ENCODE results near the gene CTAG1A. TPM values are rescaled to one million over a fixed set of nuclear protein-coding genes. Genes with fewer than 3 reads are reported as not detected.
"Not testable (repeated sequence)": the region's sequence is repeated elsewhere in the genome, so short reads cannot be mapped to it uniquely, and the experiment has no call there.

CTAG1A gene
- total RNA-seq, 3 donors from 2014 or later (not counting 1 experiment from before 2014, with no cell fraction given) = not detected

DNA sequence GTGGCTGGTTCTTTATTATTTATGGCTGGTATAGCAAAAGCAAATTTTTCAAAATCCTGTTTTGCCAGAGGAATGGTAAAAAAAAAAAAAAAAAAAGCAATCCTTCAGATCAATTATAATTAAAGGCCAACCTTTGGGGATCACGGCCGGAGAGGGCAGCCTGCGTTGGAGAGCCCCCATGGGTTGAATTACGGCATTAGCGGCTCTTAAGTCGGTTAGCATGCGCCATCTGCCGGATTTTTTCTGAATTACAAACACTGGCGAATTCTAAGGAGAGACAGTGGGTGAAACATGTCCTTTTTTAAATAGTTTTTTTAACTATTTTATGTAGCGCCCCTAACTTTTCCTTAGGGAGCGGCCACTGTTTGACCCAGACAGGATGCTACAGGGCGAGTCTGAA, 28.7 kb downstream of the CTAG1A start:
- H3K27ac Mint-ChIP-seq; intact Hi-C loops (cut with micrococcal nuclease); H3K27me3 Mint-ChIP-seq (ENCODE audit: low read depth in 2 of 2); H3K4me1 Mint-ChIP-seq; H3K4me3 Mint-ChIP-seq; H3K9me3 Mint-ChIP-seq; H3K27ac ChIP-seq (ENCODE audit: low read length); H3K36me3 ChIP-seq (ENCODE audit: control insufficient read depth, insufficient read depth, low read length); H3K4me1 ChIP-seq (ENCODE audit: control insufficient read depth, insufficient read depth, low read length); H3K4me3 ChIP-seq (ENCODE audit: low read length); H3K9me3 ChIP-seq (ENCODE audit: control insufficient read depth, insufficient read depth, low read length); H3K27me3 ChIP-seq (ENCODE audit: control insufficient read depth, insufficient read depth, low read length); H3K36me3 Mint-ChIP-seq; DNase-seq: not testable (repeated sequence)
- peak in 2 of 3 donors; percentile 34 to 52 for ATAC-seq
- no CpG with 5 or more reads among the region's 12 CpGs for WGBS (ENCODE audit: insufficient coverage)

DNA sequence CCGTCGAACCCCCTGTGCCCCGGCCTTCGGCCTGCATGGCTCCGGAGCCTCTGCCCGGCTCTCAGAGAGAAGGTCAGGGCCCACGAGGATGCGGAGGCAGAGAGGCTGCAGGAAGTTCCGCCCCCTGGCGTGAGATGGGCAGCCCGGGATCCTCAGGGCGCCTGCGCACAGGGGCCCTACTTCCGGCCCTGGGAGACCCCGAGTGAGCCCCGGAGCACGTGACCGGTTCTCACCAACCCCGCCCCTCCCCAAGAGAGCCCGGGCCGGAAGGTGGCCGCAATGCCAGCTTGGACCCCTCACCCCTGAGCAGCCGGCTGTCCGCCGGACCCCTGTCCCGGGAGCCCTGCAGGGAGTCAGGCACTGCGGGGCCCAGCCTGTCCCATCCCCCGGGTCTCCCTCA, 34.2 kb downstream of the CTAG1A start, which contains the start of gene CTAG1B:
Gene CTAG1B, minus strand, starts transcription at position 101 of the 400 bp plus-strand sequence. Its CDS starts 64 bp downstream, at position 37.
- H3K4me1 ChIP-seq (ENCODE audit: control insufficient read depth, insufficient read depth, low read length); DNase-seq; H3K4me3 ChIP-seq (ENCODE audit: low read length); H3K27ac ChIP-seq (ENCODE audit: low read length); ATAC-seq; H3K27me3 ChIP-seq (ENCODE audit: control insufficient read depth, insufficient read depth, low read length); H3K9me3 ChIP-seq (ENCODE audit: control insufficient read depth, insufficient read depth, low read length); H3K9me3 Mint-ChIP-seq; H3K27me3 Mint-ChIP-seq (ENCODE audit: low read depth in 2 of 2); H3K4me3 Mint-ChIP-seq; H3K27ac Mint-ChIP-seq; H3K4me1 Mint-ChIP-seq; H3K36me3 ChIP-seq (ENCODE audit: control insufficient read depth, insufficient read depth, low read length); H3K36me3 Mint-ChIP-seq; intact Hi-C loops (cut with micrococcal nuclease): not testable (repeated sequence)
- WGBS (ENCODE audit: insufficient coverage) = no CpG with 5 or more reads among the region's 28 CpGs

DNA sequence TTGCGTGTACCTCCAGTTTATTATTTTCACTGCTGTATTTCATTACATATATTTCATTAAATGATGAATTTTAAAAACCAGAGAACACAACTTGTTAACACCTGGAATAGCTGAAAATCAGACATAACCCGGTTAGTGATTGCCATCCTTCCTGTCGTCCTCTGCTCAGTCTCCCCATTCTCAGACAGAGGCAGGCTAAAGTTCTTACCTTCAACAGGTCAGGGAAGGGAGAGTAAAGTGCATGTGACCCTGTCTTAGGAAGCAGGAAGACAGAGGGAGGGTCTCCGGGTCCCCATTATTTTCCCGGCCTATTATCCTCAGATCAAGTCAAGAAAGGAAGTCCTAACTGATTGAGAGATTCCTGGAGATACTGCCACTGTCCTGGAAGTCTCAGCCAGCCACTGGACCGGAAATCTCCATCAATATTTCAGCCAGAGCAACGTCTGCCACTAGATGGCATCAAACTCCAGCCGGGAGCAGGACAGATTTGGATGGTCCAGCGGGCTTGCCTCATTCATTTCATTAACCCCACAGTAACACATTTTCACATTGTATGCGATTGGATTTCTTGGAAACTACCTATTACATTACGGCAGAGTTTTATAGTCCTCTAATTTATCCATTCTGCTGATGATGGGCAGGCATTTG, 36.0 kb downstream of the CTAG1A start:
- H3K4me3 ChIP-seq (ENCODE audit: low read length); H3K4me3 Mint-ChIP-seq; H3K9me3 Mint-ChIP-seq; H3K27ac Mint-ChIP-seq; intact Hi-C loops (cut with micrococcal nuclease); H3K4me1 ChIP-seq (ENCODE audit: control insufficient read depth, insufficient read depth, low read length); H3K27me3 Mint-ChIP-seq (ENCODE audit: low read depth in 2 of 2); H3K36me3 ChIP-seq (ENCODE audit: control insufficient read depth, insufficient read depth, low read length); H3K4me1 Mint-ChIP-seq; H3K36me3 Mint-ChIP-seq; DNase-seq; H3K27ac ChIP-seq (ENCODE audit: low read length); H3K27me3 ChIP-seq (ENCODE audit: control insufficient read depth, insufficient read depth, low read length); H3K9me3 ChIP-seq (ENCODE audit: control insufficient read depth, insufficient read depth, low read length): not testable (repeated sequence)
- ATAC-seq = peak in 2 of 3 donors; percentile 42 to 44
- WGBS (ENCODE audit: insufficient coverage) = no CpG with 5 or more reads among the region's 11 CpGs

DNA sequence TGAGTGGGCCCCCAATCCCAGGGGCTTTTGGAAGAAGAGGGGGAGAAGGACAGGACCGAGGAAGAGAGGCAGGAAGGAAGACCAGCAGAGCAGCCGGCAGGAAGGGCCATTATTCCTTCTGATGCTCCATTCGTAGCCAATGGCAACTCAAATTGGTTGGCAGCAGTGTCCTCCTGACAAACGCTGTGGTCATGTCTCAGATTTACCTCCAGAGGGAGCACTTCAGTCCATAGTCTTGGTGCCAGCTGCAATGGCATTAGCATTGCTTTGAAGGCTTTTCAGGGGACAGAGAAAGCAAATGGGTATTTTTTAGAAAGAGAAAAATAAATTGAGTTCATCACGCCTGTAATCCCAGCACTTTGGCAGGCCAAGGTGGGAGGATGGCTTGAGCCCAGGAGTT, 44.0 kb downstream of the CTAG1A start:
- H3K27ac ChIP-seq (ENCODE audit: low read length); H3K27me3 Mint-ChIP-seq (ENCODE audit: low read depth in 2 of 2); intact Hi-C loops (cut with micrococcal nuclease); H3K4me3 ChIP-seq (ENCODE audit: low read length); H3K9me3 Mint-ChIP-seq; H3K4me3 Mint-ChIP-seq; H3K36me3 ChIP-seq (ENCODE audit: control insufficient read depth, insufficient read depth, low read length); H3K27me3 ChIP-seq (ENCODE audit: control insufficient read depth, insufficient read depth, low read length); H3K4me1 ChIP-seq (ENCODE audit: control insufficient read depth, insufficient read depth, low read length); H3K36me3 Mint-ChIP-seq; H3K4me1 Mint-ChIP-seq; H3K9me3 ChIP-seq (ENCODE audit: control insufficient read depth, insufficient read depth, low read length); H3K27ac Mint-ChIP-seq; DNase-seq: not testable (repeated sequence)
- no CpG with 5 or more reads among the region's 5 CpGs for whole genome bisulfite sequencing (ENCODE audit: insufficient coverage)
- peak; percentile 61 to 84 (median 75) for ATAC-seq

DNA sequence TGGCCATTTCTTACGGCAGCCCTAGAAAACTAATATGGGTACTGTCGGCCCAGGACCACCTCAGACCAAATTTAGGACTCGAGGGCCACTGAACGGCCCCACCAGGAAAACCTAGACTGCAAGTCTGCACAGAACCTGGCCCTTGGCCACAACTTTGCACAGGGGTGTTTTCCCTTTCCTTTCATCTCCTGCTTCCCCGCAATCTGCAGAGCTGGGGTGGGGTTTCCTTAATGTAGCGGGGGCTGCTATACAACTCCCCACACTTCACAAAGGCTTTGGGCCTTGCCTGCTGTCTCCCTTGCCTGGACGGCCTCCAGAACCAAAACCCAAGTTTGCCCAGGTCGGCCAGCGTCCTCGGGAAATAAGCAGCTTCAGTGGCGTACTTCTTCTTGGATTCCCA, 46.0 kb downstream of the CTAG1A start:
- ATAC-seq; H3K9me3 Mint-ChIP-seq; H3K27me3 ChIP-seq (ENCODE audit: control insufficient read depth, insufficient read depth, low read length); H3K27ac ChIP-seq (ENCODE audit: low read length); H3K27ac Mint-ChIP-seq; H3K4me3 Mint-ChIP-seq; H3K36me3 Mint-ChIP-seq; H3K36me3 ChIP-seq (ENCODE audit: control insufficient read depth, insufficient read depth, low read length); H3K4me3 ChIP-seq (ENCODE audit: low read length); DNase-seq; H3K9me3 ChIP-seq (ENCODE audit: control insufficient read depth, insufficient read depth, low read length); H3K4me1 ChIP-seq (ENCODE audit: control insufficient read depth, insufficient read depth, low read length); intact Hi-C loops (cut with micrococcal nuclease); H3K27me3 Mint-ChIP-seq (ENCODE audit: low read depth in 2 of 2); H3K4me1 Mint-ChIP-seq: not testable (repeated sequence)
- no CpG with 5 or more reads among the region's 11 CpGs for WGBS (ENCODE audit: insufficient coverage)

DNA sequence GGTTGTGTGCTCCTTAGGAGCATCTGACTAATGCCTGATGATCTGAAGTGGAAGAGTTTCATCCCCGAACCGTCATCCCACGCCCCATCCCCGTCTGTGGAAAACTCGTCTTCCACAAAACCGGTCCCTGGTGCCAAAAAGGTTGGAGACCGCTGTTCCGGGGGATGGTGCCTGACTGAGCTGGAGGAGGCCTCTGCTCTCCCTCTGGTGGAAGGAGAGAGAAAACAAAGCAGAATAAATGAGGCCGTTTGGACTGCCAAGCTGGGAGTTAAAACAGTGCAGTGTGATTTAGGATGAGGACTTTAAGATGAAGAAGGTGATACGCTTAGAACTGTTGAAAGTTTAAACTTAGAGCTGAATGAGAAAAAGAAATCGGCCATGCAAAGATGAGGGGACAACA, 48.7 kb downstream of the CTAG1A start:
- H3K9me3 ChIP-seq (ENCODE audit: control insufficient read depth, insufficient read depth, low read length); H3K36me3 Mint-ChIP-seq; H3K4me1 Mint-ChIP-seq; intact Hi-C loops (cut with micrococcal nuclease); H3K27me3 ChIP-seq (ENCODE audit: control insufficient read depth, insufficient read depth, low read length); H3K27me3 Mint-ChIP-seq (ENCODE audit: low read depth in 2 of 2); H3K4me1 ChIP-seq (ENCODE audit: control insufficient read depth, insufficient read depth, low read length); DNase-seq; H3K4me3 Mint-ChIP-seq; H3K27ac Mint-ChIP-seq; H3K36me3 ChIP-seq (ENCODE audit: control insufficient read depth, insufficient read depth, low read length); ATAC-seq; H3K9me3 Mint-ChIP-seq; H3K27ac ChIP-seq (ENCODE audit: low read length); H3K4me3 ChIP-seq (ENCODE audit: low read length): not testable (repeated sequence)
- no CpG with 5 or more reads among the region's 11 CpGs for WGBS (ENCODE audit: insufficient coverage)

Other genes starting within 250 kb of the CTAG1A start
- 1,000 to 10,000 TPM; 2,872 to 3,483 (median 2,927) TPM for gene FLNA, start 210.5 kb upstream of the CTAG1A start, total RNA-seq
- 100 to 1,000 TPM; 141 to 175 (median 152) TPM for gene EMD, start 205.8 kb upstream of the CTAG1A start, total RNA-seq
- gene RPL10, start 186.8 kb upstream of the CTAG1A start, total RNA-seq = 1,000 to 10,000 TPM; 2,249 to 2,456 (median 2,324) TPM
- 10 to 100 TPM; 16.7 to 19.6 (median 16.8) TPM for gene DNASE1L1, start 175.9 kb upstream of the CTAG1A start, total RNA-seq
- gene TAFAZZIN, start 173.6 kb upstream of the CTAG1A start, total RNA-seq = 10 to 100 TPM; 67.3 to 87.2 (median 67.7) TPM
- gene ATP6AP1, start 156.5 kb upstream of the CTAG1A start, total RNA-seq = 10 to 100 TPM; 62.4 to 71.7 (median 65.9) TPM
- 100 to 1,000 TPM; 138 to 174 (median 140) TPM for gene GDI1, start 148.0 kb upstream of the CTAG1A start, total RNA-seq
- gene FAM50A, start 141.0 kb upstream of the CTAG1A start, total RNA-seq = 10 to 100 TPM; 48.9 to 63.2 (median 54.1) TPM
- 10 to 100 TPM; 20.8 to 34.3 (median 32.2) TPM for gene PLXNA3, start 126.9 kb upstream of the CTAG1A start, total RNA-seq
- 10 to 100 TPM; 10.8 to 12.5 (median 10.9) TPM for gene LAGE3, start 105.9 kb upstream of the CTAG1A start, total RNA-seq
- gene UBL4A, start 98.5 kb upstream of the CTAG1A start, total RNA-seq = 10 to 100 TPM; 11.7 to 22.4 (median 17.6) TPM
- 10 to 100 TPM; 26.5 to 42.1 (median 31.8) TPM for gene SLC10A3, start 94.5 kb upstream of the CTAG1A start, total RNA-seq
- gene FAM3A, start 68.9 kb upstream of the CTAG1A start, total RNA-seq = 10 to 100 TPM; 31.1 to 38.0 (median 37.3) TPM
- gene G6PD, start 38.3 kb upstream of the CTAG1A start, total RNA-seq = 100 to 1,000 TPM; 184 to 220 (median 197) TPM
- gene IKBKG, start 37.5 kb upstream of the CTAG1A start, total RNA-seq = 10 to 100 TPM; 64.8 to 84.6 (median 84.1) TPM
- gene CTAG1B, start 34.1 kb downstream of the CTAG1A start, total RNA-seq = not detected
- gene CTAG2, start 68.4 kb downstream of the CTAG1A start, total RNA-seq = not detected
- 10 to 100 TPM; 55.6 to 89.8 (median 77.4) TPM for gene GAB3, start 165.9 kb downstream of the CTAG1A start, total RNA-seq
- gene DKC1, start 177.7 kb downstream of the CTAG1A start, total RNA-seq = 10 to 100 TPM; 41.8 to 54.3 (median 53.9) TPM
- gene MPP1, start 220.4 kb downstream of the CTAG1A start, total RNA-seq = 10 to 100 TPM; 20.8 to 36.7 (median 27.0) TPM
- gene SMIM9, start 249.5 kb downstream of the CTAG1A start, total RNA-seq = not detected

All from natural killer cell (primary cell).